ENCODE measurements around the gene CEND1.

CEND1 gene

GRCh38 chr11:789943-790342 is at the start of gene CEND1:
Gene CEND1, minus strand, starts transcription at chr11:790090. Its CDS starts 1,514 bp downstream, at chr11:788576.
- Mint-ChIP-seq H3K4me3 (peak within 1 kb of the TSS; percentile 14 to 62), H3K27me3 (peaks cover 3 to 12% of the 10 kb centered on the region in 2 donors), H3K9me3 (no peaks in the 10 kb centered on the region), H3K27ac (peak within 1 kb of the TSS; percentile 82), H3K36me3 (peaks cover 22 to 29% of the 10 kb centered on the region in 2 donors), H3K4me1 (peaks cover 2 to 18% of the 10 kb centered on the region in 2 donors)
- ATAC-seq (replicated peaks) = peak; percentile 35 to 41
- DNase-seq = no peak

GRCh38 chr11:839280-839623 is 49.4 kb upstream of the CEND1 start:
- H3K9me3 Mint-ChIP-seq = no peaks in the 10 kb centered on the region
- peaks cover 36 to 45% of the 10 kb centered on the region in 2 donors for H3K36me3 Mint-ChIP-seq
- DNase-seq (no peak), ATAC-seq (replicated peaks) (no peak)
- H3K4me1 Mint-ChIP-seq = peaks cover 26 to 58% of the 10 kb centered on the region in 2 donors
- no peak overlapping the region for H3K27ac Mint-ChIP-seq
- no peak overlapping the region for H3K4me3 Mint-ChIP-seq
- peaks cover 7 to 9% of the 10 kb centered on the region in 2 donors for H3K27me3 Mint-ChIP-seq

GRCh38 chr11:838441-839279 is 48.8 kb upstream of the CEND1 start:
- Mint-ChIP-seq H3K36me3 (peaks cover 36 to 45% of the 10 kb centered on the region in 2 donors), H3K4me1 (peaks cover 26 to 58% of the 10 kb centered on the region in 2 donors), H3K27me3 (peaks cover 4 to 5% of the 10 kb centered on the region in 2 donors), H3K9me3 (no peaks in the 10 kb centered on the region), H3K27ac (no peak overlapping the region), H3K4me3 (peak overlapping the region in 1 of 2 donors; percentile 30)
- ATAC-seq (replicated peaks) (no peak), DNase-seq (no peak)

- peaks cover 34 to 45% of the 10 kb centered on the region in 2 donors for H3K36me3 Mint-ChIP-seq
- H3K9me3 Mint-ChIP-seq = no peaks in the 10 kb centered on the region
- ATAC-seq (replicated peaks) = no peak
- H3K4me3 Mint-ChIP-seq = no peak overlapping the region
- no peak overlapping the region for H3K27ac Mint-ChIP-seq
- DNase-seq = no peak
- peaks cover 22 to 55% of the 10 kb centered on the region in 2 donors for H3K4me1 Mint-ChIP-seq
- H3K27me3 Mint-ChIP-seq = no peaks in the 10 kb centered on the region
Observed at GRCh38 chr11:837990-838307, 48.1 kb upstream of the CEND1 start.

- Mint-ChIP-seq H3K27ac (no peak overlapping the region), H3K4me3 (no peak overlapping the region), H3K36me3 (peaks cover 34 to 45% of the 10 kb centered on the region in 2 donors), H3K27me3 (peaks cover 0 to 2% of the 10 kb centered on the region in 2 donors), H3K4me1 (peaks cover 23 to 57% of the 10 kb centered on the region in 2 donors), H3K9me3 (no peaks in the 10 kb centered on the region)
- no peak for ATAC-seq (replicated peaks)
- DNase-seq = no peak
Observed at GRCh38 chr11:837189-837989, 47.5 kb upstream of the CEND1 start.

- H3K27me3 Mint-ChIP-seq = peaks cover 2 to 9% of the 10 kb centered on the region in 2 donors
- ATAC-seq (replicated peaks) (no peak), DNase-seq (no peak)
- H3K36me3 Mint-ChIP-seq = peaks cover 34 to 45% of the 10 kb centered on the region in 2 donors
- H3K4me1 Mint-ChIP-seq = peaks cover 28 to 64% of the 10 kb centered on the region in 2 donors
- H3K4me3 Mint-ChIP-seq = no peak overlapping the region
- H3K27ac Mint-ChIP-seq = peak overlapping the region; percentile 20
- H3K9me3 Mint-ChIP-seq = no peaks in the 10 kb centered on the region
Observed at GRCh38 chr11:836700-837099, 46.8 kb upstream of the CEND1 start.

GRCh38 chr11:836274-836673 is 46.4 kb upstream of the CEND1 start:
- no peak overlapping the region for H3K27ac Mint-ChIP-seq
- H3K9me3 Mint-ChIP-seq = no peaks in the 10 kb centered on the region
- peaks cover 34 to 44% of the 10 kb centered on the region in 2 donors for H3K36me3 Mint-ChIP-seq
- ATAC-seq (replicated peaks) (no peak), DNase-seq (no peak)
- H3K4me3 Mint-ChIP-seq = no peak overlapping the region
- H3K27me3 Mint-ChIP-seq = peaks cover 6 to 13% of the 10 kb centered on the region in 2 donors
- H3K4me1 Mint-ChIP-seq = peaks cover 27 to 65% of the 10 kb centered on the region in 2 donors

- Mint-ChIP-seq H3K4me1 (peaks cover 15 to 63% of the 10 kb centered on the region in 2 donors), H3K27me3 (peaks cover 17 to 27% of the 10 kb centered on the region in 2 donors), H3K36me3 (peaks cover 23 to 32% of the 10 kb centered on the region in 2 donors), H3K4me3 (peak overlapping the region; percentile 77 to 78), H3K9me3 (no peaks in the 10 kb centered on the region), H3K27ac (peak overlapping the region; percentile 37)
- DNase-seq (no peak), ATAC-seq (replicated peaks) (no peak)
Observed at GRCh38 chr11:834371-835316, 44.8 kb upstream of the CEND1 start.

- Mint-ChIP-seq H3K4me1 (peaks cover 21 to 65% of the 10 kb centered on the region in 2 donors), H3K27me3 (peaks cover 24 to 34% of the 10 kb centered on the region in 2 donors), H3K36me3 (peaks cover 20 to 28% of the 10 kb centered on the region in 2 donors), H3K4me3 (peak overlapping the region; percentile 77 to 78), H3K27ac (peak overlapping the region; percentile 25), H3K9me3 (no peaks in the 10 kb centered on the region)
- ATAC-seq (replicated peaks) = no peak
- no peak for DNase-seq
Observed at GRCh38 chr11:833849-834311, 44.0 kb upstream of the CEND1 start.

GRCh38 chr11:833114-833791 is 43.4 kb upstream of the CEND1 start:
- H3K36me3 Mint-ChIP-seq = peaks cover 15 to 23% of the 10 kb centered on the region in 2 donors
- peak overlapping the region; percentile 77 to 78 for H3K4me3 Mint-ChIP-seq
- DNase-seq (no peak), ATAC-seq (replicated peaks) (peak; percentile 51 to 53)
- H3K4me1 Mint-ChIP-seq = peaks cover 25 to 65% of the 10 kb centered on the region in 2 donors
- no peak overlapping the region for H3K27ac Mint-ChIP-seq
- peaks cover 31 to 40% of the 10 kb centered on the region in 2 donors for H3K27me3 Mint-ChIP-seq
- H3K9me3 Mint-ChIP-seq = no peaks in the 10 kb centered on the region

GRCh38 chr11:832529-833113 is 42.7 kb upstream of the CEND1 start, which contains the start of gene CD151:
Gene CD151, plus strand, starts transcription at chr11:832952. Its CDS starts 3,118 bp downstream, at chr11:836070.
- H3K4me3 Mint-ChIP-seq = peak within 1 kb of the TSS; percentile 77 to 78
- H3K4me1 Mint-ChIP-seq = peaks cover 32 to 67% of the 10 kb centered on the region in 2 donors
- peaks cover 12 to 18% of the 10 kb centered on the region in 2 donors for H3K36me3 Mint-ChIP-seq
- H3K27me3 Mint-ChIP-seq = peaks cover 35 to 47% of the 10 kb centered on the region in 2 donors
- peak within 1 kb of the TSS; percentile 25 for H3K27ac Mint-ChIP-seq
- DNase-seq (no peak), ATAC-seq (replicated peaks) (peak; percentile 62 to 72)
- no peaks in the 10 kb centered on the region for H3K9me3 Mint-ChIP-seq

- H3K27me3 Mint-ChIP-seq = peaks cover 38 to 50% of the 10 kb centered on the region in 2 donors
- peaks cover 34 to 69% of the 10 kb centered on the region in 2 donors for H3K4me1 Mint-ChIP-seq
- H3K27ac Mint-ChIP-seq = no peak overlapping the region
- H3K4me3 Mint-ChIP-seq = peak overlapping the region; percentile 51 to 73
- H3K9me3 Mint-ChIP-seq = no peaks in the 10 kb centered on the region
- peaks cover 8 to 14% of the 10 kb centered on the region in 2 donors for H3K36me3 Mint-ChIP-seq
- no peak for ATAC-seq (replicated peaks)
- DNase-seq = no peak
Observed at GRCh38 chr11:831961-832528, 42.2 kb upstream of the CEND1 start.
